ENCODE measurements around the gene NR3C2.
"Not testable (repeated sequence)": the region's sequence is repeated elsewhere in the genome, so short reads cannot be mapped to it uniquely, and the experiment has no call there.

Gene NR3C2

DNA sequence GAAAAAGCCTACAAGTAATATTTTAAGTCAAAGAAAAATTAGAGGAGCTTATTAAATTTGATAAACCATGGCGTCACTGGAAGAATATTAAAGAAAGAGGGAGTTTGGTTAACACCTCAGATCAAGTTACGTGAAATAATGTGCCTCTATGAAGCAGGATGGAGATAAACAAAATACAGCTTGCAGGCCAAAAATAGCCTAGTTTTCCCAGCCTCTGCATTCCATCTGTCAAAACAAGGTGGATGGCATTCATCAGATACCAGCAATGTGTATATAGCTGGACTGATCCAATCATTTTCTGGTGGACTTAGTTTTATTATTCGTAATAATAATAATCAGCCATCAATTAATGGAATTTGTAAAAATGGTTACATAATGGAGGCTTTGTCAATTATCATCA lies 230.7 kb downstream of the NR3C2 start:
- no peak for DNase-seq

DNA sequence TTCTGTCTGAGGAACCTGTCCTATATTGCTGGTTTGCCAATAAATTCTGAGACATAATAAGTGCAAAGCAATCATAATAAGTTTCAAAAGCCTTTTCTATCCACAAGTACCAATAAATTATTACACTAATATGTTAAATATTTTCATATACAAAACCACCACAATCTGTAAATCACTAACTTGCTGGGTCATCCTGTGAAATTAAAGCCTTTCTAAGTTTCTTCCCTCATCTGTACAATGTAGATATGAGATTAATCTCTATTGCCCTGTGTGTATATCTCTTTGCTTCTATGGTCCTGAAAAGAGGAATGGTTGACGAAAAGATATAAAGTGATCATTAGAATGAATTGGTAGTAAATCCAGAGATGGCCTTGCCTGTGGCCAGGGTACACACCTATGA lies 231.6 kb downstream of the NR3C2 start:
- DNase-seq, result no peak

DNA sequence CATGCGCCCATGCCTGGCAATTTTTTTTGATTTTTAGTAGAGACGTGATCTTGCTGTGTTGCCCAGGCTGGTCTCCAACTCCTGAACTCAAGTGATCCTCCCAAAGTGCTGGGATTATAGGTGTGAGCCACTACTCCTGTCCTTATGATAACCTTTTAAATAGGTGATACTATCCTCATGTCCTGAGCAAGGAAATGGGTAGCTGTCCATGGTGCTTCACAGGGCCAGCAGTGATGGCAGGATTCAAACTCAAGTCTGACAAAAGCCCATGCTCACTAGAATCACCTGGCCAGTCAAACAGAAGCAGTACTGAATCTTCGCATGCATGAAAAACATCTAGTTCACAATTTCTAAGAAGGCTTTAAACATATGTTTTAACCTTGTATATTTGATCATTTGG lies 235.1 kb downstream of the NR3C2 start:
- DNase-seq, result no peak

DNA sequence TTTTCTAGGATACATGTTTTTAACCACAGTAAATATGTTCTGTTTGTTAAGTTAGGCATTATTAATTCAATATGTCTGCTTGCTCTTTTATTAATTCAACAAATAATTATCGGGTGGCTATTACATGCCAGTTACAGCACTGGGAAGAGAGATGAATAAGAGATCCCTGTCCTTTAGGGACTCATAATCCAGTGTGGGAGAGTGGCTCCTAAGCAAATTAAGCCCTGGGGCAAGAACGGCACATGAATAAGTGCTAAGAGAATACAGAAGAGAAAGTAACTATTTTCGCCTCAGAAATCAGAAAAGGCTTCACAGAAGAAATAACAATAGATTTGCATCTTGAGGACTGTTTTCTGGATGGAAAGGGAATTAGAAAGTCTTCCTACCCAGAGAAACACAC lies 236.7 kb downstream of the NR3C2 start:
- DNase-seq, result no peak

DNA sequence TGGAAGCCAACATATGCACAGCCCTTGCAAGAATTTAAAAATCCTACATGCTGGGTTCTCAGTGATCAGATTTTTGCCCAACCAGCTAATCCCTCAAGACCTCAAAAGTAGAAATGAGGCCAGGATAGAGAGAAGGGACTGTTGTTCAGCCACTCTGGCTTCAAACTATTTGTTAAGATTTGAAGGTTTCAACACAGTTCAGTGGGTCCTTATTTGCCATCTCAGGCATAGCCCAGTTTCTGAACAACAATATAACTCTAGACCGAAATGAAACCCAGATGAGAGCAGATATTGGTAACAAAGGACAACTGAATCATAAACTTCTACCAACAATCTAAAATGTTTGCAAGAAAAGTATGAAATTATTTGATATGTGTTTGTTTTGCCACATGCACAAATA lies 237.3 kb downstream of the NR3C2 start:
- DNase-seq, result no peak

DNA sequence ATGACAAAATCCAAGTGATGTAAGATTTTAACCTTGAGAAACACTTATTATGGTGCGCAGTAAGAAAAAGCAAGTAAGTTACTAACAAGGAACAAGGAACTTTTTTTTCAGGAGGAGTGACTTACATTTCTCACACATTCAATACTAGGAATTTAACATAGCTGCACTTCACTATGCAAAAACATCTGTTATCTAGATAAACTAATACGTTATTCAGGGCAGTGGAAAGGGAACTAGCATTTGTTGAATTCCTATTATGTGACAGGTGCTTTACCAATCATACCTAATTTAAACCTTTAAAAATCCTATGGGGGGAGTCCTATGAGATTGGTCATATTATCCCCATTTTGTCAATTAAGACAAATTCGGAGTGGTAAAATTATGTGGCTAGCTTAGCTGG lies 238.0 kb downstream of the NR3C2 start:
- no peak for DNase-seq

DNA sequence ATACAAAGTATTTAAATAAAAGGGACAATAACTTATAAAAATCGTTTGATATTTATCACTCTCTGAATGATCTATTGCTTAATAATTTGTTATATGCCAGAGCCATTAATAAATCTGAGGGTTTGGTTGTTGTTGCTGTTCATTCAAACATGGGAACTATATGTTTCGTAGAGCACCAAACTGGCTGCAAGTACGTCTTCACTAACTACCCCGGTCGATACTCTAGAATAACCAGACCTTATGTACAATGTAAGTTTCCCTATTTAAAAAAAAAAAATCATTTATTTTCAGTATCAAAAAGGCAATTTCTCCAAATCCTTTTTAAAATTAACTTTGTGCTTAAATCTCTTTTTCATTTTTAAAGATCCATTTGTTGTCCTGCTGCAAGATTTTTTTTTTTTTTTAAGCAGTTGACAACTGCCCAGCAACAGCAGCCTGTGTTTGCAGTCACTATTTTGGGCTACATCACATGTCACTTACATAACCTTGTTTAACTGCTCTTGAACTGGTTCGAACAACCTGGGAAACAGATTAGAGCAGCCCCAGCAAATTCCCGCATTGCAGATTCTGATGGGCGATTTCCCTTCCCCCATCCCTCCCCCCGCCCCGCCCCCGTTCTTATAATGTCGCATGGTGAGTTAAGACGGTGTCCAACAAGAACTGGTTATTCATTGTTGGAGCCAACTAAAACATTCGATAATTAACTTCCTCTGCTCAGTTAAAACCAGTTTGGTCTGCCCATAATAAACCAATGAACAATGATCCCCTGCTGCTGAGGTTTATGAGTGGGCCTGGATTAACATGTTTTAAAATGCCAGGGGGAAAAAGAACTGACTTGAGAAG lies 238.9 kb downstream of the NR3C2 start:
- DNase-seq, result no peak

DNA sequence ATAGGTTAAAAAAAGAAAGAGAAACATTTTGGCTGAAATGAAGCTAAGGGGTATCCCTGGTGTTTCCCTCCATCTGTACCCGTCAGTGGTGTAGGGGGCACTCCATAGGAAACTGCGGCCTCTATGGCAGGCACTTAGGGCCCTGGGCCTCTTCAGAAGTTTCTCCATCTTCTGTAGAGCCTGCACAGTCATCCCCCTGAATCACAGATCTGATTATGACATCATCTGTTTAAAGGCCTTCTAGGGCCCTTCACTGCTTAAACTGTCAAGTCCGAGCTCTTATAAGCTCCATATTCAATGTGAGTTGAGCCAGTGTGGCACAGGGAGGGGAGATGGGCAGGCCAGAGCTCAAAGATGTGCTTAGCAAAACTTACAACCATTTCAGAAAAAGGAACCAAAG lies 241.3 kb downstream of the NR3C2 start:
- no peak for DNase-seq

DNA sequence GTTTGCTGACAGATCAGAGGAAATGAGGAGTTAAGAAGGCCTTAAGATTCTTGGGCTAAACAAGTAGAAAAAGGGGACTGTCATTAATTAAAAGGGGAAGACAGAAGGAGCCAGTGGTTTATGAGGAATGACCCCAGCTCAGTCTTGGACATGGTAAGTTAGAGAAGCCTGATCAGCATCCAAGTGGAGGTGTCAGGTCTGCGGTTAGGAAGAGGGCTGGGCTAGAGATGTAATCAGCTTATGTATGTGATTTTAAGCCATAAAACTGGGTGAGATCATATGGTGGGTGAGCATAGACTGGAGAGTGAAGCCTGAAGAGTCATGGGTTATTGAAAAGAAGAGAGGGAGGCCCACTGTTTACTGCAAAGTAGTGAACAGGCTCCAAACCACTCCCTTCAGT lies 246.1 kb downstream of the NR3C2 start:
- DNase-seq, result no peak

DNA sequence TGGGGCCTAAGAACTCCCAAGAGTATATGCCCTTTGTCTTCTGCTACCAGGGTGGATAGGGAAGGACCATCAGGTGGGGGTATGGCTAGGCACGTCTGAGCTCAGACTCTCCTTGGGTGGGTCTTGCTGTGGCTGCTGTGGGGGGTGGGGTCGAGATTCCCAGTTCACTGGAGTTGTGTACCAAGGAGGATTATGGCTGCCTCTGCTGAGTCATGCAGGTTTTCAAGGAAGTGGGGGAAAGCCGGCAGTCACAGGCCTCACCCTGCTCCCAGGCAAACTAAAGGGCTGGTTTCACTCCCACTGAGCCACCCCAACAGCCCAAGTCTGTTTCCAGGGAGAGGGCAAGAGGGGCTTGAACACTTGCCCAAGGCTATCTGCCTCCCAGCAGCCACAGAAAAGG lies 249.7 kb downstream of the NR3C2 start:
- no peak for DNase-seq

DNA sequence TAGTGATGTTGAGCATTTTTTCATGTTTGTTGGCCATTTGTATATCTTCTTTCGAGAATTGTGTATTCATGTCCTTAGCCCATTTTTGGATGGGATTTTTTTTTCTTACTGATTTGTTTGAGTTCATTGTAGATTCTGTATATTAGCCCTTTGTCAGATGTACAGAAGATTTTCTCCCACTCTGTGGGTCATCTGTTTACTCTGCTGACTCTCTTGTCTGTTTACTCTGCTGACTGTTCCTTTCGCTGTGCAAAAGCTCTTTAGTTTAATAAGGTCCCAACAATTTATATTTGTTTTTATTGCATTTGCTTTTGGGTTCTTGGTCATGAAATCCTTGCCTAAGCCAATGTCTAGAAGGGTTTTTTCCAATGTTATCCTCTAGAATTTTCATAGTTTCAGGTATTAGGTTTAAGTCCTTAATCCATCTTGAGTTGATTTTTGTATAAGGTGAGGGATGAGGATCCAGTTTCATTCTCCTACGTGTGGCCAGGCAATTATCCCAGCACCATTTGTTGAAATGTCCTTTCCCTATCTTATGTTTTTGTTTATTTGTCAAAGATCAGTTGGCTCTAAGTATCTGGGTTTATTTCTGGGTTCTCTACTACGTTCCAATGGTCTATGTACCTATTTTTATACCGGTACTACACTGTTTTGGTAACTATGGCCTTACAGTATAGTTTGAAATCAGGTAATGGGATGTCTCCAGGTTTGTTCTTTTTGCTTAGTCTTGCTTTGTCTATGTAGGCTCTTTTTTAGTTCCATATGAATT lies 254.6 kb downstream of the NR3C2 start:
- not testable (repeated sequence) for DNase-seq

DNA sequence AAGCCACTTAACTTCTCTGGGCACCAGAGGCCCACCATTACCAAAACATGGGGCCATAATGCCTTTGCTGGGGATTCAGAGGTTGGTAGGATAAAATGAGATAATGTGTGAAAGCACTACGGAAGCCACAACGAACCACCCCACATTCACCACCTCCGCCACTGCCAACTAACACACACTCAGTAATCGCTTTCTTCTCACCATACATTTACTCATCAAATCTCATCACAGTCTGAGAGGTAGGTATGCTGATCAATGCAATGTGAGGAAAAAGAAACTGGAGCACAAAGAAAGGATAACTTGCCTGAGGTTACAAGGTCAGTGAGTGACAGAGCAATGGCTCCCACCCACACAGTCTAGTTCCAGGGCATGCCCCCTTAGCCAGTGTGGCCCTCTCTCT lies 257.3 kb downstream of the NR3C2 start:
- no peak for DNase-seq

DNA sequence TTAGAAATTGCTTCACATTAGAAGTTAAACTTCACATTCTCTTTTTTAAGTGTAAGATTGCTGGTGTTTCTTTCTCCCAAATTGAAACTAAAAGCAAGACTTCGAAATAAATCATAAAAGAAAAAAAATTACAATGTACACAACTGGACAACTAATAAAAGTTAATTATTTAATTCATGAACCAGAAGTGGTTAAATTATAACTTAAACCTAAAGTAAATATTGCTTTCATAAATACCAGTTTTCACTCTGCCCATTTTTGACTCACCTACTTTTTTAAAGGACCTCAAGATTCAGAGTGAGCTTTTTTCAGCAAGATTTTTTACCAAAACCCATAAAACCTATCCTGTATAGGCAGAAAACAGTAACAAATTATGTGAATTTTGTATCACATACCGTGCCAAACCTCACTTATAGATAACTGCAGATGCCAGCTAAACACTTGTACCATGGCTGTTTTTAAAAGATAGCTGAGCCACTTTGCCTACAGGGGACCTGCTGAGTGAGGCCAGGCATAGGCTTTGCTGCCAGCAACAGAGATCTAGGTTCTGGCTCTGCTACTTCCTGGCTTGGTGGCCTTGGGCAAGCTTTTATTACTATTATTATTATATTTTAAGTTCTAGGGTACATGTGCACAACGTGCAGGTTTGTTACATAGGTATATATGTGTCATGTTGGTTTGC lies 259.8 kb downstream of the NR3C2 start:
- DNase-seq, result no peak

DNA sequence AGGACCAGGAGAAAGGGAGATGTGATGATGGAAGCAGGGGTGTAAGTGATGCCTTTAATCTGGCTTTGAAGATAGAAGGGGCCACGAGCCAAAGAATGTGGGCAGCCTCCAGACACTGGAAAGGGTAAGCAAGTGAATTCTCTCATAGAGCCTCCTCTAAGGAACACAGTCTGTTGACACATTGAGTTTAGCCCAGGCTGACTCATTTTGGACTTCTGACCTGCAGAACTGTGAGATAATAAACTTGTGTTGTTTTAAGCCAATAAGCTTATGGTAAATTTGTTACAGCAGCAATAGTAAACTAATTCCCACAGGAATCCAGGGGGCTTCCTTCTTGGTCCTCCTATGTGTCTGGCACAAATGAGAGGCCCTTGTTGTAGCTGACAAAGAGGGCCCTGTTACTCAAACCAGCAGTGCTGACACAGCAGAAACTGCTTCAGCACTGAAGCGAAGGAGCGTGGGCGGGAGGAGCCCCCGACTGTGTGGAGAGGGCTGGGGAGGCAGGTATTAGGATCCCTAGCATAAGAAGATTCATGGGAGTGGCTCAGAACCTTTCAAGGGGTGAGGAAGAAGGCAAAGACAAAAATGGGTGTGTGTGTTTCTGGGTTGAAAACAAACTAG lies 268.7 kb downstream of the NR3C2 start:
- no peak for DNase-seq

DNA sequence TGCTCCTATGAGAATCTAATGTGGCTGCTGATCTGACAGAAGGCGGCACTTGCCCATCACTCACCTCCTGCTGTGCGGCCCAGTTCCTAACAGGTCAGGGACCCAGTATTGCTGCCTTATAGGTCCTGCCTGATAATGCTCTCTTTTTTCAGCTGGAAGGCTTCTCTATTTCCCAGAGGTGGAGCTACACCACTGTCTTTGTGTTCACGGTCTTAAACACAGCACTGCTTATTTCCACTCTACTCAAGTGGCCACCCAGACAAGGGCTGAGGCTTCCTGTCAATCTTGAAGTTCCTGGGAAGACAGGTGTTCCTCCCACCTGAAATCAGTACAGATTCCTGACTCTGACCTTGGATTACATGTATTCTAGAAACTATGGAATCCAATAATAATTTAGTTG lies 270.6 kb downstream of the NR3C2 start:
- no peak for DNase-seq

DNA sequence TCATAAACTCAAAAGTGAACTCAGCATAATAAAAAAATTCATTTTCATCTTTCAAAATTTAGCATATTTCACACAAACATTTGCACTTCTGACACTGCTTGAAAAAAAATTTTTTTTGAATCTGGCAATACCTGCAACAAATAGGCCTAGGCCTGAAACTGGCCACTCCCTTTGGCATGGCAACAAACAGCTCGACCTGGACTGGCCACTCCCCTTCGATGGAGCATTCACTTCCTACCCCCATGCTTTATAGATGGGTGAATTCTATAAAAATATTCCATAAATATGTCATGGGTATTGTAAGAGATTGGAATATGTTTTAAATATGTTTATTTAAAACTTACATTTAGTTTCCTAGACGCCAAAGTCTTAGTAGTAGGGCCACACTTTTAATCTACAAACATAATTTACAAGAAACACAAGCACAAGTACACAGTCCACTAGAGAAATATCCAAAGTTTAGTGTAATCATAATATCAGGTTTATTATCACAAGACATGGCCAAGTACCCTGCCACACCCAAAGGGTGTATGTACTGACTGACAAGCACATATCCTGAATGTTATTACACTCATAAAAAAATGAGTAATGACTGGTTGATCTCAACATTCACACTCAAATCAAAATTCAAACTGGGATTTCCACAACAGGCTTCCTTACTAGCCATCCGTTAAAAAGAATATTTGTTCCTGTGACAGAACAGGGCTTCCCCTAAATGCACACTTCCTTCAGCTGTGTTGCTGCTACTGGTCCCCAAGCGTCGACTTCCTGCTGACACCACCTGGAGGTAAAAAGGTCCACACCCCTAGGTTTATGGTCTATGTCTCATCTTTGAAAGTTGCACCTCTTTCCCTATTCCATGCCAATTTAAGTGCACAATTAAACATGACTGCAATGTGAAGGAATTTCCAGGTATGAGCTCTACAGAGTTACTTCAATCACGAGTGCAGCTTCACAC lies 271.5 kb downstream of the NR3C2 start:
- no peak for DNase-seq

DNA sequence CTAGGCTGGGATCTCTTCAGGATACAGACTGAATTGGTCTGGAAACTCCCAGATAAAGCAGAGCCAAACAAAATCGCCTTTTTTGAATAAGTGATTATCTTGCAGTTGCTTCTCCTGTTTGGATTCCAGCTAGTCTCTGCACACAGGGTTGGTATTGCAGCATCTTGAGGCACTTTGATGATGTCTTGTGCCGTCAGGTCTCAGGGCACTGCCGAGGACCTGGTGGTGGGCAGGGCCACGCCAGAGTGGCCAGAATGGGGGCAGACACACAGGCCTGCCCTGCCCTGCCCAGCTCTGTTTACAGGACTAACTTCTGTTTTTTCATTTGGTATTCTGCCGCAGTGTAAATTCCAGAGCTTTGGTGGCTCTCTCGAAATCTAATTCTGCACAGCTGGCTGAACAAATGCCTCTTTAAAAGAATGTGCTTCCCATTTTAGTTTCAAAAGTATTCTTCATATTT lies 276.1 kb downstream of the NR3C2 start:
- DNase-seq, result no peak

DNA sequence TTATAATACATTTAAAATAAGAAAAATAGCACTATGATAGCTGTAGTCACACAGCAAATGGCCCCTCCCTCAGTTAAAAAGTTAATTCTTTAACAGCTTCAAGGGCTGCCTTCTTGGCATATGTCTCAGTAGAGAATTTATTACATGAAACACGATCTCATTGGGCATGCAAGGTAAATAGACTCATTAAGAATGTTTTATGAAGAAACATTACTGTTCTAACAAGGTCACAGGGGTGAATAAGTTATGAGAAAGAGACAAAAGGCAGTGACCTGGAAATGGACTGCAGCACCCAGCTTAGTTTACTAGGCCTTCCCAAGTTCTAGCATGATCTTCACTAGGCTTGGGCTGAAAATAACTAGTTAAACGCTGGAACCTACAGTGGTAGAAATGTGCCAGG lies 277.7 kb downstream of the NR3C2 start:
- DNase-seq, result no peak

DNA sequence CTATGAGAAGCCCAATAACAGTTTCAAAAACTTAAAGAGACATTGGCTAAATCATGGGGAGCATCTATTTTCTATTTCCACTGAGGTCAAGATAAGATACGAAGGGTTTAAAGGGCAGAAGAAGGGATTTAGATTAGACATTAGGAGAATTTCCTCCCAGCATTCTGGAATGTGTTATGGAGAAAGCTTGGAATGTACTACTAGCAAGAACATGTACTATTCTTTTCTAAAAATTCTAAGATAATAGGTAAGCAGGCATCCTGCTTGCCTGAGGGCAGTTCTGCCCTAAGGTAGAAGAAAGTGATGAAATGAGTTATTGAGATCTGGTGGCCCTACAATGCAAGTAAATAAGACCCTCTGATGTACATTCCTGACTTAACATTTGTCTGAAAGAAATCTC lies 279.2 kb downstream of the NR3C2 start:
- DNase-seq, result no peak

DNA sequence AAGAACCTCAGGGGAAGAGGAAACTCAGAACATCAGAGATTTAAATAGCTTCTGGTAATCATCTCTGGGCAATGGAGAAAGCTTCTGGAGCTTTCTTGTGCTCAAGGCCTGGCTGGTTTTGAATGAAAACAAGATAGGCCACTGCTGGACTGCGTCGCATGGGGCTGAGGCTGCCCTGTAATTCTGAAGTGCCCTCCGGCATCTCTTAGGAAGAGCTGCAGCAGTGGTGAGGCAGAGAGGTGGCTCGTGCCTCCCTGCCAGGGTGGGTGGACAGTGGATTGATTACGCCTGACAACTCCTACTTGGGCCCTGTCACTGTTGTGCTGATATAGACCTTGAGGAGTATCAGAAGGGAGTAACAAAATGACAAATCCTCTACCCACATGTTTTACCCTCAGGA lies 279.7 kb downstream of the NR3C2 start:
- no peak for DNase-seq

DNA sequence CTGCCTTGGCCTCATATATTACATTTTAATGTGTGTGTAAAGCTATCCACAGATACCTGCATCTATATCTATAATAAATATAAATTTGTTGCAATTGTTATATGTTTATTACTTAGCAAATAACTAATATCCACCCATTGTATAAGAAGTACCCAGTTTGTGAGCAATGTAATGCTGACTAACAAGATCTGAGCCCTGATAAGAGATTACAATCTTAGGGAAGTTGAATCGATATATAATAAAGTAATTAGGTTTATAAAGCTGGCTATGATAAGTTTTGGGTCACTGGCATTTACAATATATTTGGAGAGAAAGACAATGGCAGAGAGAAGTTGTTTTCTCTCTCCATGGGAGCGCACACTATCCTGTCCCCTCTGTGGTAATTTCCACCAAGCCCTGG lies 280.6 kb downstream of the NR3C2 start:
- DNase-seq, result no peak

DNA sequence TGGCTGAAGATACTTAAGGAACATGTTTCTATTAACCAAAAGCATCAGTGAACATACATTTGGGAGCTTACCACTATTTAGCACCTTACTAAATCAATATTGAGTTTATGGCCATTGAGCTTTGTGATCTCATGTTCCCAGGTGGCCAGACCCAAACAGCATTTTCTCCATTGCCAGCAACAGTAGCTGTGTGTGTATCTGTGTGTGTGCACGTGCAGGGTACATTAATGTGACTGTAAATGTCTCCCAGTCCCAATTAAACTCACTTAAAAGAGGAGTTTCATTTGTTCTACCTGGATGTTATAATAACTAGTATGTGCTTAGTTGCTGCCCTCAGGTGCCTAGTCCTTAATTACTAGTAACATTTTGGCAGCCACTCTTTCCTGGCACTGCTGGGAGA lies 282.4 kb downstream of the NR3C2 start:
- no peak for DNase-seq

Data from SHP77 (cell line).